T-helper 1 cell (primary cell): ENCODE results near the gene TSTD1.
A peak's percentile ranks its signal among the peaks of the same experiment; 100 is the strongest.
"Not testable (repeated sequence)": the region's sequence is repeated elsewhere in the genome, so short reads cannot be mapped to it uniquely, and the experiment has no call there.

Source experiments
- DNase-seq, 5 donors: peaks; one replicate each; pipeline ENCODE4 v3.0.0-alpha.2; 2012 to 2020

TSTD1 gene

DNA sequence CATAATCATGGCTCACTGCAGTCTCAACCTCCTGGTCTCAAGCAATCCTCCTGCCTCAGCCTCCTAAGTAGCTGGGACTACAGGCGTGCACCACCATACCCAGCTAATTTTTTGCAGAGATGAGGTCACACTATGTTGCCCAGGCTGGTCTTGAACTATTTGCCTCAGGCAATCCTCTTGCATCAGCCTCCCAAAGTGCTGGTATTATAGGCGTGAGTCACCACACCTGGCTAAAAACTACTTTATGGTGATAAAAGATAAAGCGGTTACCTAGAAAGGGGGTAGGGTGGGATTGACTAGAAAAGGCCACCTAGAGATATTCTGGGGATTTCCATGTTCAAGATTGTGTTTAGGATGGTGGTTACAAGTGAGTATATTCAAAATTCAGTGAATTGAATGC lies 5.0 kb downstream of the TSTD1 start:
- no peak for DNase-seq

DNA sequence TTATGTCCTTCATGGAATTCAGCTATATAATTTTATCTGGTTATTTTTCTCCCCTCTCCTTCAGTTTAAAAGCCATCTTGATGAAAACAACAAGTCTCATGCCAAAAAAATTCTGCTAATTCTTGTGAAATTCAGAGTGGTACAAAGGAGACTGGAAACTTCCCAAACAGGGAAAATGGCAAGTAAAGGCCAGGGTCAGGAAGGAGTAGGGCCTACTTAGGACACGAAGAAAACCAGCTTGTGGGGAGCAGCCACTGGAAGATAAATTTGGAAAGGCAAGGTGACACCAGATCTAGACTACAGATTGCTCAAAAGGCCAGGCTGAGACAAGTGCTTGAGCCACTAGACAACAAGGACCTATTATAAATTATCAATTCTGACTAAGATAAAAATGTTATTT lies 6.4 kb downstream of the TSTD1 start:
- no peak for DNase-seq

- DNase-seq, result no peak
These were observed 6.9 kb downstream of the TSTD1 start for GRCh38 chr1:161031874-161032273.

DNA sequence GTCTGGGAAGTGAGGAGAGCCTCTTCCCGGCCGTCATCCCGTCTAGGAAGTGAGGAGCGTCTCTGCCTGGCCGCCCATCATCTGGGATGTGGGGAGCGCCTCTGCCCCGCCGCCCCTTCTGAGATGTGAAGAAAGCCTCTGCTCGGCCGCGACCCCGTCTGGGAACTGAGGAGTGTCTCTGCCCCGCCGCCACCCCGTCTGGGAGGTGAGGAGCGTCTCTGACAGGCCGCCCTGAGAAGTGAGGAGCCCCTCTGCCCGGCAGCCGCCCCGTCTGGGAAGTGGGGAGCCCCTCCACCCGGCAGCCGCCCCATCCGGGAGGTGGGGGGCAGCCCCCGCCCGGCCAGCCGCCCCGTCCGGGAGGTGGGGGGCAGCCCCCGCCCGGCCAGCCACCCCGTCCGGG lies 9.3 kb downstream of the TSTD1 start:
- DNase-seq, result not testable (repeated sequence)

GRCh38 chr1:161026954-161027353 lies 11.8 kb downstream of the TSTD1 start:
- DNase-seq, result not testable (repeated sequence)

DNA sequence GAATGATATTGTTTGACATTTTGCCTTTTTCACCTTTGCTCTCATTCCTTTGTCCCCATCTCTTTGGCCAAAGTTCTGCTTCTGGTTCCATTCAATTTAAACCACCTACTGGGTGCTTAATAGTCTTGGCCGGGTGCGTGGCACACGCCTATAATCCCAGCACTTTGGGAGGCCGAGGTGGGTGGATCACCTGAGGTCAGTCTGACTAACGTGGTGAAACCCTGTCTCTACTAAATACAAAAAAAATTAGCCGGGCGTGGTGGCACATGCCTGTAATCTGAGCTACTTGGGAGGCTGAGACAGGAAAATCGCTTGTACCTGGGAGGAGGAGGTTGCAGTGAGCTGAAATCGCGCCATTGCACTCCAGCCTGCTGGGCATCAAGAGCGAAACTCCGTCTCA lies 16.3 kb downstream of the TSTD1 start:
- DNase-seq, result not testable (repeated sequence)

DNA sequence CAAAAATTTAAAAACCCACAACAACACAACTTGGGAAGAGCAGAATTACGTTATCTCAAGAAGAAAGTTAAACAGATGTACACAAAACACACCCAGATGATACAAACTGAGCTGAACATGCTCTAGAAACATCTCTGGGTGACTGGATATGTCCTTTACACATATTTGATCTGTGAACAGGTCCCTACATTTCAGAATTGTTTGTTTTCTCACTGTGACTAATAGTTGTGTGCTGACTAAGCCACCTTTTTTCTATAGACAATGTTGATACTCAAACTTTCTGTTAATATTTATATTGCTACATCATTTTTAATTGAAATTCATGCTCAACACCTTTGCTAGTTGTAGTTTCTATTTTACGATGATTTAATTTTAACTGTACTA lies 16.8 kb downstream of the TSTD1 start:
- DNase-seq, result no peak

- peak; percentile 80 to 91 (median 91) for DNase-seq
These were observed 17.4 kb downstream of the TSTD1 start for GRCh38 chr1:161021165-161021969.

DNA sequence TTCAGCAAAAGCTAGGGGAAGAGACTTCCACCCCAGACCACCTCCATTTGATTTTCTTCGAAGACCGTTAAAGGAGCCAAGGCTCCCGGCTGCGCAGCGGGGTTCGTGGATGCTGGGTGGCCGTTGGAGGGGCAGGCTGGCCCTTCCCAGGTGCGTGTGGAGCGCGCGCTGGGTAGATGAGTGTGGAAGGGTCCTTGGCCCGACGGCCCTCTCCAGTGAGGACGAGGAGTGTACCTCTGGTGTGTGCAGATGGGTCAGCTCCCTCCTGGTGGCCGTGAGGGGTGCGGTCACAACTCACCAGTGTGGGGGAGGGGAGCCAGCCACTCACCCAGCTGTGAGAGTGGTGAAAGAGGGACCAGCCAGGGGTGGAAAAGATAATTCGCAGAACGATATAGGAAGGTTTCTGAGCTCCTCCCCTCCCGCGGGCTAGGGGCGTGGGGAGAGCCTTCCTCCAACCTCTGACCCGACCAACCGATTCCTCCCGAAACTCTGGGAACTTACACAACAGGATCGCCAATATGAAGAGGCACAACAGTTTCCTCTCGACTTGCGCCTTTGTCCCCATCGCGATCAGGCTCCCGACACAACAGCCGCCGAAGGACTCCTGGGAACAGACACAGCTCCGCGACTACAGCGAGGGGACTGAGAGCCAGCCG lies 18.1 kb downstream of the TSTD1 start, which contains the start of gene F11R:
Gene F11R, minus strand, starts transcription at position 644 of the 656 bp plus-strand sequence. Its CDS starts 79 bp downstream, at position 565.
- peak in 2 of 5 donors; percentile 16 to 24 for DNase-seq

DNA sequence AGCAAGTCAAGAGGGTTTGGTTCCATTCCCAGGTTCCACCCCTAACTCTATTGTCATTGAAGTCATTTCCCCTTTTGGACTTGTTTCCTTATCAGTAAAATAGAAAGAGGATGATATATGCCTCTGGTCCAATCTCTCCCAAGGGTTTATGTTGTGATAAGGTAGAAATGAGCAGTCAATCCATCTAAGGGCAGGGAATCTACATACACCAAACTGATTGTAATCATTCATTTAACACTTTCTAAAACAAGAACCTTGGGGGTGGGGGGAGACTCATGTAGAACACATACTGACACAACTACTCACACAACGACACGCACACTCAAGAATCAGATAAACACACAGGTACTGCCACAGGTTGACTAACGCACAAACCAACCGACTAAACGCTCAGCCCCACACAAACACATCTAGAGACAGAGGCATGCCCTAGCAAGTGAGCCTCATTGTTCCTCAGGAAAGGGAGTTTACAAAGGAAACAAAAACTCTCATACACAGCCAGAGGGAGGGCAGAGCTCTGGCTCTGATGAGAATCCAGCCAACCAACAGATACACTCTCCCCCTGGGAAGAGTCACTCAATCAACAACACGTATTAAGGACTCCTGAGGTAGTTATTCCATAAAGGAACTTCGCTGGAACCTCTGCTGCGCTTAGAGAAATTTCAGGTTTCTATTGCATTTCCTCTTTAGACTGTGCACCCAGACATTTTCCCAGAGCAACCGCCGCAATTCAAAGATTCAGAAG lies 18.8 kb downstream of the TSTD1 start:
- no peak for DNase-seq

GRCh38 chr1:161019111-161019660 lies 19.6 kb downstream of the TSTD1 start:
- DNase-seq, result not testable (repeated sequence)

- no peak for DNase-seq
These were observed 20.2 kb downstream of the TSTD1 start for GRCh38 chr1:161018631-161018930.

- DNase-seq, result no peak
These were observed 20.8 kb downstream of the TSTD1 start for GRCh38 chr1:161017756-161018630.

DNA sequence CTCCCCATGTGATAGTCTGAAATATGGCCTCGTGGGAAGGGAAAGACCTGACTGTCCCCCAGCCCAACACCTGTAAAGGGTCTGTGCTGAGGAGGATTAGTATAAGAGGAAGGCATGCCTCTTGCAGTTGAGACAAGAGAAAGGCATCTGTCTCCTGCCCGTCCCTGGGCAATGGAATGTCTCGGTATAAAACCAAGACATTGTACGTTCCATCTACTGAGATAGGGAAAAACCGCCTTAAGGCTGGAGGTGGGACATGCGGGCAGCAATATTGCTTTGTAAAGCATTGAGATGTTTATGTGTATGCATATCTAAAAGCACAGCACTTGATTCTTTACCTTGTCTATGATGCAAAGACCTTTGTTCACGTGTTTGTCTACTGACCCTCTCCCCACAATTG lies 21.6 kb downstream of the TSTD1 start:
- not testable (repeated sequence) for DNase-seq

GRCh38 chr1:161016683-161017082 lies 22.1 kb downstream of the TSTD1 start:
- not testable (repeated sequence) for DNase-seq

DNA sequence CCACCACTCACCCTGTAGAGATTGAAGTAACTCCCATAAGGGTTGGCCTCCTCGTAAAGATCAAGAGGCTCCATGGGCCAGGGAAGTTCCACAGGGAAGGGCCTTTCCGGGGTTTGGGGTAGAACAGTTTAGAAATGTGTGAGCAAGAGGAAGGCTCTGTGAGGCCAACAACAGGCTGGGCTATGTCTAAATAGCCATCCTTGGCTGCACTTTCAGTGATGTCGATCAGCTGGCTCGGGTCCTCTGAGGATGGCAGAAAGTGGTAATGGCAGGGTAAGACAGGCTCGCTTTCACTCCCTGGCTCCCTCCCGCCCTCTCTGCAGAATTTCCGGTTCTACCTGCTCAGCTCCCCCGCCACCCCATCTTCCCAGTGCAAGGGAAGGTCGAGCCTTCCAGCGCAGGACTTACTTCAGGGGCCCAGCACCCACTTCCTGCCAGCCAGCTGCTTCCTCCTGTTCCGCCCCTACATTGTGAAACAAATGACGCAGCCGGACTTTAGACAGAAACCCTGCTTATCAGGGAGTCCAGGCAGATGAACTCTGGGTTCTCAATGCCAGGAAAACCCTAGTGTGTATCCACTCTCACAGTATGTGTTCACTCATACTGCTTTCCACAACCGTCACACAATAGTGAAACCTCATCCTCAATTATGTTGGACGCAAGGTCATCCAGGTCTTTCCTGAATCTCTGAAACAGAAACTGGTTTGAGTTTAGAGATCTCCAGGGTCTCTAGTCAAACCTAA lies 25.1 kb downstream of the TSTD1 start:
- DNase-seq, result peak; percentile 27 to 85 (median 43)

DNA sequence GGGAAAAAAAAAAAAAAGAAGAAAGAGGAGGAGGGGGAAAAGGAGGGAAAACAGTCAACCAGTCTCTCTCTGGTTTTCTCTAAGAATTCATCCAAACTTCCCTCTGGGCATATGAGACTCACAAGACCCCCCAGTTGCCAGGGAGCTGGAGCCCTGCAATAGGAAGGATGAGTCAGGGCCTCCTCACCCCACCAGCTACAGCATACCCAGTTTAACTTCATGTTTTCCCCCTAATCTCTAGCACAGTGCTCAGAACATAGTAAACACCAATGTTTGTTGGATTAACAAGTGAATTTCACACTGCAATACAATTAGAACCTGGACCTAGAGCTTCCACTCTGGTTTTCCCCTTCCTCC lies 25.7 kb downstream of the TSTD1 start:
- no peak for DNase-seq

- no peak for DNase-seq
These were observed 26.3 kb downstream of the TSTD1 start for GRCh38 chr1:161012420-161012819.

DNA sequence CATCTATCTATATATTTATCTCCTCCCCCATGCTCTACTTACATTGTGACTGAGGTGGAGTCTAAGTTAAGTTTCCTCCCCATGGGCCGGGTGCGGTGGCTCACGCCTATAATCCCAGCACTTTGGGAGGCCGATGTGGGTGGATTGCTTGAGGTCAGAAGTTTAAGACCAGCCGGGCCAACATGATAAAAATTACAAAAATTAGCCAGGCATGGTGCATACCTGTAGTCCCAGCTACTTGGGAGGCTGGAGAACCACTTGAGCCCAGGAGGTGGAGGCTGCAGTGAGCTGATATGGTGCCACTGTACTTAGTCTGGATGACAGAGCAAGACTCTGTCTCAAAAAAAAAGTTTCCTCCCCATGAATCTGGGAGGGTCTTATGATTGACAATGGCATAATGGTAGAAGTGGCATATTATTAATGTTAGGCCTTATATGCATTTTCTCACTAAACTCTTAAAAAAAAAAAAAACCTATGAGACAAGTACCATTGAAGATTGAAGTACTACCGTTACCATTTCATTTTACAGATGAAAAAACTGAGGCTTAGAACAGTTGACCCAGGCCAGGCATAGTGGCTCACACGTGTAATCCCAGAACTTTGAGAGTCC lies 29.1 kb downstream of the TSTD1 start:
- DNase-seq, result no peak

- no peak for DNase-seq
These were observed 29.8 kb downstream of the TSTD1 start for GRCh38 chr1:161008869-161009510.

DNA sequence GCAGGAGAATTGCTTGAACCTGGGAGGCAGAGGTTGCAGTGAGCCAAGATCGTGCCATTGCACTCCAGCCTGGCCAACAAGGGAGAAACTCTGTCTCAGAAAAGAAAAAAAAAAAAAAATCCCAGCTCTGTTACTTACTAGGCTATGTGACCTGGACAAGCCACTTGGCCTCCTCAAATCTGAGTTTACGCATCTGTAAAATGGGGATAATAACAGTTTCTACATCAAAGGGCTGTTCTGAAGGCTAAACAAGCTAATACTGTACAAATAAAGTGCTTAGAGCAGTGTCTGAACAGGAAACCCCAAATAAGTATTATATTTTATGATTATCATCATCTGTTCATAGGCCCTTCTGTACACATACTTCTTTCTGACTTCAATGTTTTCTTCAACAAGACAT lies 31.4 kb downstream of the TSTD1 start:
- DNase-seq, result no peak
